ENCODE results near the gene NPPA. TPM values are rescaled to one million over a fixed set of nuclear protein-coding genes. Genes with fewer than 3 reads are reported as not detected.

The NPPA gene
- total and polyA plus RNA-seq, 9 of the 15 experiments (the other 6 are each of a cell fraction or from before 2014, with no cell fraction given) = not detected

GRCh38 chr1:11796036-11796828, 51.4 kb downstream of the NPPA start (continued):
- TF ChIP-seq, protein P1, sequence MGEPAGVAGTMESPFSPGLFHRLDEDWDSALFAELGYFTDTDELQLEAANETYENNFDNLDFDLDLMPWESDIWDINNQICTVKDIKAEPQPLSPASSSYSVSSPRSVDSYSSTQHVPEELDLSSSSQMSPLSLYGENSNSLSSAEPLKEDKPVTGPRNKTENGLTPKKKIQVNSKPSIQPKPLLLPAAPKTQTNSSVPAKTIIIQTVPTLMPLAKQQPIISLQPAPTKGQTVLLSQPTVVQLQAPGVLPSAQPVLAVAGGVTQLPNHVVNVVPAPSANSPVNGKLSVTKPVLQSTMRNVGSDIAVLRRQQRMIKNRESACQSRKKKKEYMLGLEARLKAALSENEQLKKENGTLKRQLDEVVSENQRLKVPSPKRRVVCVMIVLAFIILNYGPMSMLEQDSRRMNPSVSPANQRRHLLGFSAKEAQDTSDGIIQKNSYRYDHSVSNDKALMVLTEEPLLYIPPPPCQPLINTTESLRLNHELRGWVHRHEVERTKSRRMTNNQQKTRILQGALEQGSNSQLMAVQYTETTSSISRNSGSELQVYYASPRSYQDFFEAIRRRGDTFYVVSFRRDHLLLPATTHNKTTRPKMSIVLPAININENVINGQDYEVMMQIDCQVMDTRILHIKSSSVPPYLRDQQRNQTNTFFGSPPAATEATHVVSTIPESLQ (CRISPR knock-in tag; IDR thresholded peaks at IDR 0.05) = peak; percentile 41; the same call in 1 of the 2 replicates
- TF ChIP-seq RBM34 (IDR thresholded peaks at IDR 0.05; ENCODE audit: borderline replicate concordance, insufficient read depth, low read length) (no peak), BRD4 (IDR thresholded peaks at IDR 0.05) (peak; percentile 83; the same call in 1 of the 2 replicates), HDAC8 (tag; IDR thresholded peaks at IDR 0.05) (peak; percentile 35; the same call in 1 of the 2 replicates), NBN (IDR thresholded peaks at IDR 0.05; ENCODE audit: low read depth) (0 out of 2 replicates have a peak, but pooled peaks have one; percentile 42), POLR2G (IDR thresholded peaks at IDR 0.05; ENCODE audit: low read depth, low read length) (peak; percentile 68), CREM (IDR thresholded peaks at IDR 0.05; ENCODE audit: low read depth) (no peak; the same call in 1 of the 2 replicates), EWSR1 (IDR thresholded peaks at IDR 0.05; ENCODE audit: borderline replicate concordance, low read depth, partially characterized antibody) (no peak), COPS2 (conservative IDR thresholded peaks at IDR 0.05) (no peak), DMBX1 (CRISPR knock-in tag; IDR thresholded peaks at IDR 0.05; ENCODE audit: borderline replicate concordance) (peak; percentile 83; the same call in 1 of the 2 replicates), AFF1 (IDR thresholded peaks at IDR 0.05; ENCODE audit: low read depth in 1 of 2, partially characterized antibody in 2 of 2) (peak in 1 of 2 experiments; percentile 37), HNRNPL (IDR thresholded peaks at IDR 0.05; ENCODE audit: low read depth, low read length) (no peak), RB1 (IDR thresholded peaks at IDR 0.05; ENCODE audit: low read depth) (no peak), ESRRB (CRISPR knock-in tag; IDR thresholded peaks at IDR 0.05; ENCODE audit: borderline replicate concordance) (no peak), PHF21A (IDR thresholded peaks at IDR 0.05; ENCODE audit: borderline replicate concordance, low read depth) (no peak), TRIM24 (IDR thresholded peaks at IDR 0.05) (no peak), ZNF589 (CRISPR knock-in tag; IDR thresholded peaks at IDR 0.05; ENCODE audit: low read depth) (no peak)
- TF ChIP-seq, protein P2, sequence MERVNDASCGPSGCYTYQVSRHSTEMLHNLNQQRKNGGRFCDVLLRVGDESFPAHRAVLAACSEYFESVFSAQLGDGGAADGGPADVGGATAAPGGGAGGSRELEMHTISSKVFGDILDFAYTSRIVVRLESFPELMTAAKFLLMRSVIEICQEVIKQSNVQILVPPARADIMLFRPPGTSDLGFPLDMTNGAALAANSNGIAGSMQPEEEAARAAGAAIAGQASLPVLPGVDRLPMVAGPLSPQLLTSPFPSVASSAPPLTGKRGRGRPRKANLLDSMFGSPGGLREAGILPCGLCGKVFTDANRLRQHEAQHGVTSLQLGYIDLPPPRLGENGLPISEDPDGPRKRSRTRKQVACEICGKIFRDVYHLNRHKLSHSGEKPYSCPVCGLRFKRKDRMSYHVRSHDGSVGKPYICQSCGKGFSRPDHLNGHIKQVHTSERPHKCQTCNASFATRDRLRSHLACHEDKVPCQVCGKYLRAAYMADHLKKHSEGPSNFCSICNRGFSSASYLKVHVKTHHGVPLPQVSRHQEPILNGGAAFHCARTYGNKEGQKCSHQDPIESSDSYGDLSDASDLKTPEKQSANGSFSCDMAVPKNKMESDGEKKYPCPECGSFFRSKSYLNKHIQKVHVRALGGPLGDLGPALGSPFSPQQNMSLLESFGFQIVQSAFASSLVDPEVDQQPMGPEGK (CRISPR knock-in tag; IDR thresholded peaks at IDR 0.05; ENCODE audit: borderline replicate concordance) = no peak

Measured in K562 (cell line).